Measurements from ENCODE around the gene SLC12A6.

SLC12A6 gene

DNA sequence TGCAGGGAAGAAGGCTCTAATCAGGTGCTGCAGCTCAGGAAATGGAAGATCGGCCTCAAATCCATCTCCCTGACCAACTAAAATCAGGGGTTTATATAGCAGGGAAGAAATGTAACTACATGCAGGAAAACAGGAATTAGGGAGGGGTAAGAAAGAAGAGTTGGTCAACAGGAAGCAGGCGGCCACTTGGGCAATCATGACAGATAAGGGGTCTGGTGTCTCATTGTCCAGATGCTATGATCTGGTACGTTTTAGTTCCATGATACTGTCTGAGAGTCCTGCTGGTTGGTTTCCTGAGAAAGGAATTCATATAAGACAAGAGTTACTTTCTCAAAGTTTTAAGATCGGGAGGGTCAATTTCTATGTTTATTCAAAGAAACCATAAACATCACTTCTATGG is 151.9 kb downstream of the SLC12A6 start:
- TF ChIP-seq, protein P1, sequence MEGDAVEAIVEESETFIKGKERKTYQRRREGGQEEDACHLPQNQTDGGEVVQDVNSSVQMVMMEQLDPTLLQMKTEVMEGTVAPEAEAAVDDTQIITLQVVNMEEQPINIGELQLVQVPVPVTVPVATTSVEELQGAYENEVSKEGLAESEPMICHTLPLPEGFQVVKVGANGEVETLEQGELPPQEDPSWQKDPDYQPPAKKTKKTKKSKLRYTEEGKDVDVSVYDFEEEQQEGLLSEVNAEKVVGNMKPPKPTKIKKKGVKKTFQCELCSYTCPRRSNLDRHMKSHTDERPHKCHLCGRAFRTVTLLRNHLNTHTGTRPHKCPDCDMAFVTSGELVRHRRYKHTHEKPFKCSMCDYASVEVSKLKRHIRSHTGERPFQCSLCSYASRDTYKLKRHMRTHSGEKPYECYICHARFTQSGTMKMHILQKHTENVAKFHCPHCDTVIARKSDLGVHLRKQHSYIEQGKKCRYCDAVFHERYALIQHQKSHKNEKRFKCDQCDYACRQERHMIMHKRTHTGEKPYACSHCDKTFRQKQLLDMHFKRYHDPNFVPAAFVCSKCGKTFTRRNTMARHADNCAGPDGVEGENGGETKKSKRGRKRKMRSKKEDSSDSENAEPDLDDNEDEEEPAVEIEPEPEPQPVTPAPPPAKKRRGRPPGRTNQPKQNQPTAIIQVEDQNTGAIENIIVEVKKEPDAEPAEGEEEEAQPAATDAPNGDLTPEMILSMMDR (IDR thresholded peaks at IDR 0.05), result no peak
- no peak for TF ChIP-seq ZFX (IDR thresholded peaks at IDR 0.05; ENCODE audit: borderline replicate concordance)

DNA sequence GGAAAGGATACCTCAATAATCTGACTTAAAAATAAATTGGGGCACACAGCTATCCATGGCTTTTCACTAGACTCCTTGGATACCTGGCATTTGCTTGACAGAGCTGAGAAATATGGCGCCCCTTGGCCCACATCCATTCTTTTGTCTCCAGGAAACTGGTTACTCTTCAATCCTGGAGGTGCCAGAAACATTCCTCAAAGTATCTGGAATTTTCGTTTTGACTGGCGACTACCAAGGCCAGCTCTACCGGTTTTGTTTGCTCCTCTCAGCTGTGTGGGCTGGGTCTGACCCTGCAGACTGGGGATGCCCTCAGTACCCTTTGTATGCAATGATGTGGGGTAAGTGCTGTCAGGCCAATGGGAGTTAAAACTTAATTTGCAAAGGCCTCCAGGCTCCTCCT is 154.6 kb downstream of the SLC12A6 start:
- TF ChIP-seq, protein P1 (IDR thresholded peaks at IDR 0.05), result no peak
- TF ChIP-seq ZFX (IDR thresholded peaks at IDR 0.05; ENCODE audit: borderline replicate concordance), result no peak
- no peak overlapping the region for H3K27ac ChIP-seq

More for the DNA sequence above, 151.9 kb downstream of the SLC12A6 start:
- H3K27ac ChIP-seq, result no peak overlapping the region
